Fibroblast of lung (primary cell): ENCODE measurements around the gene THBS1. TPM values are rescaled to one million over a fixed set of nuclear protein-coding genes. Genes with fewer than 3 reads are reported as not detected.
A peak's percentile ranks its signal among the peaks of the same experiment; 100 is the strongest.

Source experiments
- DNase-seq, 2 donors: peaks; one replicate each; pipeline versions ENCODE4 v3.0.0 to v3.0.0-alpha.2; 2010; ENCODE audit warnings: low read depth in 2 of 2
- H2AFZ ChIP-seq: 2 replicates; pipeline ENCODE4 v1.5.1; 2012; ENCODE audit warnings: low read length, control low read depth, inconsistent platforms
- H3K27ac ChIP-seq: 2 replicates; pipeline ENCODE4 v1.5.1; 2011; ENCODE audit warnings: low read length, control low read depth; ENCODE audit not compliant: insufficient read depth
- H3K27me3 ChIP-seq: 2 replicates; pipeline ENCODE4 v1.5.1; 2011; ENCODE audit warnings: mild to moderate bottlenecking, low read length; ENCODE audit not compliant: control insufficient read depth, insufficient read depth
- H3K36me3 ChIP-seq: 2 replicates; pipeline ENCODE4 v1.5.1; 2011; ENCODE audit warnings: low read length; ENCODE audit not compliant: control insufficient read depth, insufficient read depth
- H3K4me1 ChIP-seq: 2 replicates; pipeline ENCODE4 v1.5.1; 2011; ENCODE audit warnings: low read length; ENCODE audit not compliant: control insufficient read depth, insufficient read depth; ENCODE audit errors: extremely low read depth
- H3K4me2 ChIP-seq: 2 replicates; pipeline ENCODE4 v1.5.1; 2011; ENCODE audit warnings: low read length, control low read depth; ENCODE audit not compliant: insufficient read depth; ENCODE audit errors: extremely low read depth
- H3K4me3 ChIP-seq, 4 experiments: fragments of 200-600 bp in 1 of 4; sonication (generic) in 1 of 4; replicated peaks in 1 of 4; 2 replicates each; pipeline ENCODE4 v1.5.1; 2011 to 2016; ENCODE audit warnings: low read length in 4 of 4, low read depth in 3 of 4, mild to moderate bottlenecking in 3 of 4, control low read depth in 2 of 4, inconsistent platforms in 1 of 4, mixed read lengths in 1 of 4; ENCODE audit not compliant: insufficient read depth in 1 of 4; ENCODE audit errors: control extremely low read depth in 1 of 4
- H3K79me2 ChIP-seq: 2 replicates; pipeline ENCODE4 v1.5.1; 2012; ENCODE audit warnings: mild to moderate bottlenecking, low read length, inconsistent platforms; ENCODE audit not compliant: control insufficient read depth, insufficient read depth
- H3K9ac ChIP-seq: 2 replicates; pipeline ENCODE4 v1.5.1; 2011; ENCODE audit warnings: mild to moderate bottlenecking, low read length, control low read depth; ENCODE audit not compliant: insufficient read depth
- H3K9me3 ChIP-seq: 2 replicates; pipeline ENCODE4 v1.5.1; 2012; ENCODE audit warnings: low read depth, low read length; ENCODE audit not compliant: control insufficient read depth, insufficient read depth
- H4K20me1 ChIP-seq: 2 replicates; pipeline ENCODE4 v1.5.1; 2011; ENCODE audit warnings: low read length; ENCODE audit not compliant: control insufficient read depth, insufficient read depth; ENCODE audit errors: extremely low read depth
- EZH2 ChIP-seq: IDR thresholded peaks from 2 replicates; pipeline ENCODE4 v1.5.1; 2012; ENCODE audit warnings: low read length, control low read depth, mild to moderate bottlenecking; ENCODE audit errors: missing control alignments
- polyA plus RNA-seq, 2 donors: library from polyadenylated mRNA; depleted of rRNA in 1 of 2; stranded (reverse) in 1 of 2; unstranded in 1 of 2; fragments of >200 nt; gene quantifications; 2 replicates each; pipeline ENCODE4 v1.2.1, GENCODE V29; 2011 to 2012; ENCODE audit warnings: missing spikeins in 1 of 2
- total RNA-seq: library from RNA; depleted of rRNA; stranded (reverse); fragments of >200 nt; gene quantifications from 2 replicates; pipeline ENCODE4 v1.2.1, GENCODE V29; 2014
- TF ChIP-seq, protein P1 (sequence below), 2 donors: IDR thresholded peaks in 1 of 2; conservative IDR thresholded peaks in 1 of 2; 1 replicate in 1 of 2; 2 replicates in 1 of 2; pipeline ENCODE4 v1.5.1; 2011 to 2012; ENCODE audit warnings: low read length in 2 of 2, control low read depth in 1 of 2, inconsistent platforms in 1 of 2, low read depth in 1 of 2, mild to moderate bottlenecking in 1 of 2

The THBS1 gene
- total and polyA plus RNA-seq, 2 donors (not counting 1 experiment from before 2014, with no cell fraction given): 1,512 to 1,745 TPM

DNA sequence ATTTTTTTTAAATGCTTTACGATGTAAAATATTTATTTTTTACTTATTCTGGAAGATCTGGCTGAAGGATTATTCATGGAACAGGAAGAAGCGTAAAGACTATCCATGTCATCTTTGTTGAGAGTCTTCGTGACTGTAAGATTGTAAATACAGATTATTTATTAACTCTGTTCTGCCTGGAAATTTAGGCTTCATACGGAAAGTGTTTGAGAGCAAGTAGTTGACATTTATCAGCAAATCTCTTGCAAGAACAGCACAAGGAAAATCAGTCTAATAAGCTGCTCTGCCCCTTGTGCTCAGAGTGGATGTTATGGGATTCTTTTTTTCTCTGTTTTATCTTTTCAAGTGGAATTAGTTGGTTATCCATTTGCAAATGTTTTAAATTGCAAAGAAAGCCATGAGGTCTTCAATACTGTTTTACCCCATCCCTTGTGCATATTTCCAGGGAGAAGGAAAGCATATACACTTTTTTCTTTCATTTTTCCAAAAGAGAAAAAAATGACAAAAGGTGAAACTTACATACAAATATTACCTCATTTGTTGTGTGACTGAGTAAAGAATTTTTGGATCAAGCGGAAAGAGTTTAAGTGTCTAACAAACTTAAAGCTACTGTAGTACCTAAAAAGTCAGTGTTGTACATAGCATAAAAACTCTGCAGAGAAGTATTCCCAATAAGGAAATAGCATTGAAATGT lies 15.6 kb downstream of the THBS1 start:
- Histone ChIP-seq H3K9ac (no peak overlapping the region), H3K27ac (no peak overlapping the region), H3K4me3 (no peak overlapping the region)

DNA sequence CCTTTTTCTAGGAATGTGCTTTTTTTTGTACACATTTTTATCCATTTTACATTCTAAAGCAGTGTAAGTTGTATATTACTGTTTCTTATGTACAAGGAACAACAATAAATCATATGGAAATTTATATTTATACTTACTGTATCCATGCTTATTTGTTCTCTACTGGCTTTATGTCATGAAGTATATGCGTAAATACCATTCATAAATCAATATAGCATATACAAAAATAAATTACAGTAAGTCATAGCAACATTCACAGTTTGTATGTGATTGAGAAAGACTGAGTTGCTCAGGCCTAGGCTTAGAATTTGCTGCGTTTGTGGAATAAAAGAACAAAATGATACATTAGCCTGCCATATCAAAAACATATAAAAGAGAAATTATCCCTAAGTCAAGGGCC lies 16.5 kb downstream of the THBS1 start:
- no peak overlapping the region for H3K27ac ChIP-seq
- no peaks in the 10 kb centered on the region for H3K9me3 ChIP-seq
- peaks cover 3% of the 10 kb centered on the region for H3K4me1 ChIP-seq
- H4K20me1 ChIP-seq: peaks cover 5% of the 10 kb centered on the region
- no peaks in the 10 kb centered on the region for H3K27me3 ChIP-seq
- no peak overlapping the region for H3K4me2 ChIP-seq
- peaks cover 1% of the 10 kb centered on the region for H3K79me2 ChIP-seq
- no peak overlapping the region for H3K9ac ChIP-seq
- H3K36me3 ChIP-seq: peaks cover 25% of the 10 kb centered on the region
- no peak for DNase-seq
- no peak overlapping the region for H3K4me3 ChIP-seq
- no peak for TF ChIP-seq EZH2
- TF ChIP-seq, protein P1, sequence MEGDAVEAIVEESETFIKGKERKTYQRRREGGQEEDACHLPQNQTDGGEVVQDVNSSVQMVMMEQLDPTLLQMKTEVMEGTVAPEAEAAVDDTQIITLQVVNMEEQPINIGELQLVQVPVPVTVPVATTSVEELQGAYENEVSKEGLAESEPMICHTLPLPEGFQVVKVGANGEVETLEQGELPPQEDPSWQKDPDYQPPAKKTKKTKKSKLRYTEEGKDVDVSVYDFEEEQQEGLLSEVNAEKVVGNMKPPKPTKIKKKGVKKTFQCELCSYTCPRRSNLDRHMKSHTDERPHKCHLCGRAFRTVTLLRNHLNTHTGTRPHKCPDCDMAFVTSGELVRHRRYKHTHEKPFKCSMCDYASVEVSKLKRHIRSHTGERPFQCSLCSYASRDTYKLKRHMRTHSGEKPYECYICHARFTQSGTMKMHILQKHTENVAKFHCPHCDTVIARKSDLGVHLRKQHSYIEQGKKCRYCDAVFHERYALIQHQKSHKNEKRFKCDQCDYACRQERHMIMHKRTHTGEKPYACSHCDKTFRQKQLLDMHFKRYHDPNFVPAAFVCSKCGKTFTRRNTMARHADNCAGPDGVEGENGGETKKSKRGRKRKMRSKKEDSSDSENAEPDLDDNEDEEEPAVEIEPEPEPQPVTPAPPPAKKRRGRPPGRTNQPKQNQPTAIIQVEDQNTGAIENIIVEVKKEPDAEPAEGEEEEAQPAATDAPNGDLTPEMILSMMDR (conservative IDR thresholded peaks at IDR 0.05 in 1 of 2, IDR thresholded peaks at IDR 0.05 in 1 of 2; ENCODE audit: low read depth in 1 of 2, low read length in 2 of 2): no peak
- no peak overlapping the region for H2AFZ ChIP-seq

More for the DNA sequence above, 15.6 kb downstream of the THBS1 start:
- Histone ChIP-seq H3K9me3 (no peaks in the 10 kb centered on the region), H2AFZ (no peak overlapping the region), H3K4me2 (no peak overlapping the region), H3K4me1 (peaks cover 3% of the 10 kb centered on the region), H3K27me3 (no peaks in the 10 kb centered on the region), H4K20me1 (peaks cover 5% of the 10 kb centered on the region), H3K79me2 (peaks cover 1% of the 10 kb centered on the region), H3K36me3 (peaks cover 27% of the 10 kb centered on the region)
- no peak for TF ChIP-seq EZH2
- TF ChIP-seq, protein P1 (conservative IDR thresholded peaks at IDR 0.05 in 1 of 2, IDR thresholded peaks at IDR 0.05 in 1 of 2; ENCODE audit: low read depth in 1 of 2, low read length in 2 of 2): no peak
- DNase-seq: peak; percentile 3 to 27

DNA sequence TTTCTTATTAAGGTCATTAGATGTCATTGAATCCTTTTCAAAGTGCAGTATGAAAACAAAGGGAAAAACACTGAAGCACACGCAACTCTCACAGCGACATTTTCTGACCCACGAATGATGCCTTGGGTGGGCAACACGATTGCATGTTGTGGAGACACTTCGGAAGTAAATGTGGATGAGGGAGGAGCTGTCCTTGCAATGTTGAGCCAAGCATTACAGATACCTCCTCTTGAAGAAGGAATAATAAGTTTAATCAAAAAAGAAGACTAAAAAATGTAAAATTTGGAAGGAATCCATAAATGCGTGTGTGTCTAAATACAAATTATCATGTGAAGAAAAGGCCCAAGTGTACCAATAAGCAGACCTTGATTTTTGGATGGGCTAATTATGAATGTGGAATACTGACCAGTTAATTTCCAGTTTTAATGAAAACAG lies 16.9 kb downstream of the THBS1 start:
- H2AFZ ChIP-seq: no peak overlapping the region
- H3K27me3 ChIP-seq: no peaks in the 10 kb centered on the region
- H3K4me2 ChIP-seq: no peak overlapping the region
- no peak overlapping the region for H3K4me3 ChIP-seq
- no peak for TF ChIP-seq EZH2
- TF ChIP-seq, protein P1 (conservative IDR thresholded peaks at IDR 0.05 in 1 of 2, IDR thresholded peaks at IDR 0.05 in 1 of 2; ENCODE audit: low read depth in 1 of 2, low read length in 2 of 2): no peak
- no peak overlapping the region for H3K27ac ChIP-seq
- no peak overlapping the region for H3K9ac ChIP-seq
- no peaks in the 10 kb centered on the region for H3K9me3 ChIP-seq
- H3K36me3 ChIP-seq: peaks cover 20% of the 10 kb centered on the region
- H3K79me2 ChIP-seq: no peaks in the 10 kb centered on the region
- DNase-seq: peak in 1 of 2 donors; percentile 64
- H4K20me1 ChIP-seq: peaks cover 5% of the 10 kb centered on the region
- peaks cover 3% of the 10 kb centered on the region for H3K4me1 ChIP-seq
